Activated T-cell treated with anti-CD3 and anti-CD28 coated beads for 1 hour (primary cell): Measurements from ENCODE around the gene ZNF148.

Experiments used
- DNase-seq: peaks from one replicate; pipeline ENCODE4 v3.0.0-alpha.2; 2020; ENCODE audit warnings: low read depth

ZNF148 gene

DNA sequence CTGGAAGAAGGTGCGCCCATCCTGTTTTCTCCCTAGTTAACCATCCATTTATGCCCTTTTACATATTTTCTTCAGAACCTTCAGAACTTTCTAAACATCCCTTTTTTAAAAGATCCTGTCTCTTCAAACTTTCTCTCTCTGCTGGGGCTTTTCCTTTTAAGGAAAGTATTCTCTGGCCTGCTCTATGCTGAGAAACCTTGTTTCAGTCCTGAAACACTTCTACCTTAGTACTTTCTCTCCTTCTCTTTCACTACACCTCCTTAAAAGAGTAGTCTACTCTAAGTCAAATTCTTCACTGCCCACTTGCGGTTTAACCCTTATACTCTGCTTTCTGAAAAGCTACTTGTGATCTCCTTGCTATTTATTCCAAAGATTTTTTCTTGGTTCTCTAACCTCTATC, 97.0 kb downstream of the ZNF148 start:
- DNase-seq, result no peak

- no peak for DNase-seq
Measured at GRCh38 chr3:125271127-125271526, 104.0 kb downstream of the ZNF148 start.

- DNase-seq, result no peak
Measured at GRCh38 chr3:125267460-125267859, 107.7 kb downstream of the ZNF148 start.

DNA sequence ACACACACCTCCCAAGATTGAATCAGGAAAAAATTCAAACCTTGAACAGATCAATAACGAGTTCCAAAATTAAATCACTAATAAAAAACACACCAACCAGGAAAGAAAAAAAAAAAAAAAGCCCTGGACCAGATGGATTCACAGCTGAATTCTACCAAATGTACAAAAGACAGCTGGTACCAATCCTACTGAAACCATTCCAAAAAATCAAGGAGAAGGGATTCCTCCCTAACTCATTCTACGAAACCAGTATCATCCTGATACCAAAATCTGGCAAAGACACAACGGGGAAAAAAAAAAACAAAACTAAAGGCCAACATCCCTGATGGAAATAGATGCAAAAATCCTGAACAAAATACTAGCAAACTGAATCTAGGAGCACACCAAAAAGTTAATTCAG, 108.2 kb downstream of the ZNF148 start:
- DNase-seq, result no peak

GRCh38 chr3:125262161-125262560, 113.0 kb downstream of the ZNF148 start:
- DNase-seq, result no peak

DNA sequence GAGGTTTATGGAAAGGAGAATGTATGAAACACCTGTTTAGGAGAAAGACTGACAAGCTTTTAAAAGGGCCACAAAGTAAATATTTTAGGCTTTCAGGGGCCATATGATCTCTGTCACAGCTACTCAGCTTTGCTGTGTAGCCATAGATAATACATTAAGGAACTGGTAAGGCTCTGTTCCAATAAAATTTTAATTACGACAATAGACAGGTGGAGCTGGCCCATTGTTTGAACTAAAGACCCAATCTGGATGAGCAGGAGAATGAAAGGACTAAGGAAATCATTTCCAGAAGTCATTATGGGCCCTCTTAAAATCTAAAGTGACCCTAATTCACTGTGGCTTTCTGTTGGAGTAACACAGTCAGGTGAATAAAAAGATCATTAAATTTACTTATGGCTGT, 114.1 kb downstream of the ZNF148 start:
- no peak for DNase-seq

DNA sequence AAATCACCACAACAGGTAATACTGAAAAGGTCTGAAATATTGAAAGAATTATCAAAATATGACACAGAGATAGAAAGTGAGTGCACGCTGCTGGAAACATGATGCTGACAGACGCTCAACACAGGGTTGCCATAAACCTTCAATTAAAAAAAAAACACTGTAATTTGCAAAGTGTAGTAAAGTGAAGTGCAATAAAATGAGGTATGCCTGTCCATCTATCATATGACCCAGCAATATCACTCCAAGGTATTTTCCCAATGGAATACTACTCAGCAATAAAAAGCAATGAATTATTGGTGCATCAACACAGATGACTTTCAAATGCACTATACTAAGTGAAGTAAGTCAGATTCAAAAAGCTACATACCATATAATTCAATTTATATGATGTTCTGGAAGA, 115.0 kb downstream of the ZNF148 start:
- DNase-seq, result no peak

- DNase-seq, result no peak
Measured at GRCh38 chr3:125257536-125257935, 117.6 kb downstream of the ZNF148 start.

- no peak for DNase-seq
Measured at GRCh38 chr3:125256675-125257074, 118.5 kb downstream of the ZNF148 start.

GRCh38 chr3:125250973-125251372, 124.2 kb downstream of the ZNF148 start:
- DNase-seq, result no peak

DNA sequence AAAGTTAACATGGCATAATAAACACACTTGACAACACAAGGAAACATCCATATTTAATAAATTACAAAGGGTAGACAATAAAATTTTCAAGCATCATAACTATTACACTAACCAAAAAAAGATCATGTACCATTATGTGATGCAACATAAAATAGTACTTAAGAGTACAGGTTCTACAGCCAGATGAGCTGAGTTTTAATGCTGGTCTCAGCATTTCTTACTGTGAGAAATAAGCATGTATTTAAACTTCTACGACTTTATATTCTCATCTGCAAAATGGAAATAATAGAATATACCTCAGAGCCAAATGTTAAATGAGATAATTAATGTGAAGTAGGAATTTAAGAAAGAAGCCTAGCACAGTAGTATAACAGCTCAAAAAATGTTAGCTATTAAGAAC, 128.9 kb downstream of the ZNF148 start:
- DNase-seq, result no peak

GRCh38 chr3:125245521-125245920, 129.6 kb downstream of the ZNF148 start:
- DNase-seq, result no peak

DNA sequence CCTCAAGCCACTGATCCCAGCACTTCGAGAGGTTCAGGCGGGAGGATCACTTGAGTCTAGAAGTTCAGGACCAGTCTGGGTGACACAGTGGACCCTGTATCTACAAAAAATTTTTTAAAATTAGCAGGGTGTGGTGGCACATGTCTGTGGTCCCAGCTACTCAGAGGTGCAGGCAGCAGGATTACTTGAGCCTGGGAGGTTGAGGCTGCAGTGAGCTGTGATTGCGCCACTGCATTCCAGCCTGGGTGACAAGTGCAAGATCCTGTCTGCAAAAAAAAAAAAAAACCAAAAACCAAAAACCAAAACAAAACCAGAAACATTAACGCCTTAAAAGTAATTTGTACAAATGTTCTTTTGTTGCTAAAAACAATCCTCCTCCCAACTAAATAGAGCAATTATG, 134.6 kb downstream of the ZNF148 start:
- DNase-seq, result no peak

- no peak for DNase-seq
Measured at GRCh38 chr3:125239266-125239665, 135.9 kb downstream of the ZNF148 start.

DNA sequence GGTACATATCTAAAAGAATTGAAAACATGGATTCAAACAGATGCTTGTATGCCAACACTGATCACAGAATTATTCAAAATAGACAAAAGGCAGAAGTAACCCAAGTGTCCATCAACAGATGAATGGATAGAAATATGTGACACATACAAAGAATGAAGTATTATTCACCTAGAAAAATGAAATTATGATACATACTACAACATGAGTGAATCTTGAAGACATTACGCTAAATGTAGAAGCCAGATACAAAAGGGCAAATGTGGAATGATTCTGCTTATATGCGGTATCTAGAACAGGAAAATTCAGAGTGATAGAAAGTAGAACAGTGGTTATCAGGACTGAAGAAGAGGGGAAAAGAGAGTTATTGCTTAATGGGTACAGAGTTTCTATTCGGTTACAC, 136.4 kb downstream of the ZNF148 start:
- no peak for DNase-seq

- DNase-seq, result no peak
Measured at GRCh38 chr3:125236331-125236903, 138.7 kb downstream of the ZNF148 start.

DNA sequence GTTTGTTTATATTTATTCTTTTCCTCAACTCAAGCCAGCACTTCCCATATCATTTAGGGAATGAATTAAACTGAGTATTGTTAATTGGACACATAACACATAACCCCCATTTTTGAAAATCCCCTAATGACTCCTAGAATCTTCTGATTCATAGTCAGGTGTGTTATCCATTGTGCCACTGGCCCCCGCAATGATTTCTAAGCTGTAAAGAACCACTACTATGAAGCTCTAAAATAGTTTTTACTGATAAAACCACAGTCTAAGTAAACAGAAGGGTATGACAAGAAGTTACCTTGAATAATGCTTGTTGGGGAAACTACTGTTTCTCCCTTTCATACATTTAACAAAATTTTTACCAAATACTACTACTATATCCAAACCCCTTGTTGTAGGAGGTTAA, 140.3 kb downstream of the ZNF148 start:
- DNase-seq, result no peak

- no peak for DNase-seq
Measured at GRCh38 chr3:125232401-125232800, 142.7 kb downstream of the ZNF148 start.

- DNase-seq, result no peak
Measured at GRCh38 chr3:125231895-125232294, 143.2 kb downstream of the ZNF148 start.

DNA sequence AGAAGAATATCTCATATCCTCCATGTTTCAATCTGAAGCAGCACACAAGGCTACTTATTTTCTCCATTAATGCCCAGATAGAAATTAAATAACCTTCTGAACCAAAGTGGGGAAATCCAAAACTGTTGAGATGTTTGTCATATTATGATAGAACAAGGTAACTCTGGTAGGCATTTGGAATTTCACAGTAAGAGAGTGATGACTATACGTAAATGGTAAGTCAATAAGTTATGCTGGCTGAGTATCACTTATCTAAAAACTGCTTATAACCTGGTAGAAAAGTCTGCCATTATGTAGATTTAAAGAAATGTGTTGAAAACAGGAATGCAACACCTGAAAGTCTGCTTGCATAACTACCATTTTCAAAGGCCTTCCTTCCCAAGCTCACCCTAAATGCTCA, 145.4 kb downstream of the ZNF148 start:
- no peak for DNase-seq

DNA sequence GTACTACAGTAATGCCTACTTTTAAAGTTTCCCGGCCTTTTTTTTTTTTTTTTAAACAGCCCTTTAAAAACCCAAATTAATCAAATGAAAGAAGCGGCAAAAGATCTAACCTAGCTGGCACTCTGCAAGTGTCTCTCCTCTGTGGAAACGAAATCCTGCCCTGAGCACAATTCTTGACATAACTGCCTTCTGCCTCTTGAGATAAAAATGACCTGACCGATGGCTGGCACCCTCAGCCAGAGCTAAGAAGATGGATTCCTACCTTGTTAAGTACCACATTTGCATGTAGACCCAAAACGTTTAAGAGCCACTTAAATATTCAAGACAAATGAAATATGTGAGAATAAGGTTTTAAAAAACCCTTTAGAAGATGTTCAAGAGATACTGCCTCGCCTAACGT, 146.0 kb downstream of the ZNF148 start:
- no peak for DNase-seq

DNA sequence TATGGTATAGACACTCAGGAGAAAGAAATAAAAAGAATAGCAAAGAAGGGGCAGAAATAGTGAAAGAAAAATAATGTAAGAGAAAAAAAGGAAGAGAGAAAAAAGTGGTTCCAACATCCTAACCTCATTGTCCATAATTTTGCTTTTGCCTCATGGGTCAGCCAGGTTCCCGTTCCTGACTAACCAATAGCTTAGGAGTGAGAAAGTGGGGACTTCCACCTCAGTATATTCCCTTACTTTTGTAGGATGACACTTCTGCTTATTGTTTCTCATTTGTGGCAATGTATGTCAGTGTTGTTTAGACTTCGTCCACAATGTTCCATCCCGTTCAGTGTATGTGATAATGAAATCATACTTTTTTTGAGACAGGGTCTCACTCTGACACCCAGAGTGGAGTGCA, 153.3 kb downstream of the ZNF148 start:
- no peak for DNase-seq

DNA sequence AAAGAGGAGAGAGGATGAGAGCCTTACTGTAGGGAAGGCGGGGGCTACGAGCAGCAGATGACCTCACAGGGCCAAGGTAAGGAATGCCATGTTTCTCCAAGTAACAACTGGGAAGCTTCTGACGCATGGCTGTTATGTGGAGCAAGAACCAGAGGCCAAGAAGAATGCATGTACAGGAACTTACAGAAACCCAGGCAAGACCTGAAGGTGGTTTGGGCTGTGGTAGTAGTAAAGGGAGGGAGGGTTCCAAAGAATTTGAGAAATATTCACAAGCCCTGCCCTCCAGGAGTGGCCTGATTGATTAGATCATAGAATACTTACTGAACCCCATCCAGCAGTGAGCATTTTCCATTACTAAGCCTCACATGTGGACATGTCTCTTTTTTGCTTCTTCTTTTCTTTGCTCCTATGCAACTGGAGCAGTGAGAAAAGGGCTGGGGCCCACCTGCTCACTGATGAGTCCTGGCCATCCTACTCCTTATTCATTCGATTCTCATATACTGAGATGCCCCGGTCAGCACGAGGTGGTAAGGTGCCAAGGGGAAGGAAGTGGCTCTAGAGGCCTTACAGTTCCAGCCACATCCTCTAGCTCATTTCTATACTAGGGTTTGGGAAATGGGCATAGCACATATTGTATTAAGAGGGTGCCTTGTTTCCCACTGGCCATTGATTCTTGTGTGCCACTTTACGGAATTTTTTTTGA, 154.2 kb downstream of the ZNF148 start:
- DNase-seq, result no peak

GRCh38 chr3:125220183-125220582, 154.9 kb downstream of the ZNF148 start:
- no peak for DNase-seq
